ENCODE results near the gene MSRB2. TPM values are rescaled to one million over a fixed set of nuclear protein-coding genes. Genes with fewer than 3 reads are reported as not detected.

The MSRB2 gene
- total and polyA plus RNA-seq, 2 donors (not counting 1 experiment from before 2014, with no cell fraction given), result 19.0 to 33.0 TPM

GRCh38 chr10:23148214-23148613 lies 52.8 kb downstream of the MSRB2 start:
- H3K36me3 ChIP-seq (ENCODE audit: control insufficient read depth, insufficient read depth, low read length), result no peaks in the 10 kb centered on the region
- DNase-seq (ENCODE audit: low read depth in 2 of 2), result no peak
- H3K27me3 ChIP-seq (ENCODE audit: control insufficient read depth, insufficient read depth, low read length), result no peaks in the 10 kb centered on the region
- H3K4me1 ChIP-seq (ENCODE audit: control insufficient read depth, extremely low read depth, insufficient read depth, low read length), result no peaks in the 10 kb centered on the region
- no peaks in the 10 kb centered on the region for H3K9me3 ChIP-seq (ENCODE audit: control insufficient read depth, insufficient read depth, low read depth, low read length)
- no peak overlapping the region for H2AFZ ChIP-seq (ENCODE audit: low read length)
- H3K27ac ChIP-seq (ENCODE audit: insufficient read depth, low read length), result no peak overlapping the region
- H3K4me2 ChIP-seq (ENCODE audit: extremely low read depth, insufficient read depth, low read length), result no peak overlapping the region
- no peaks in the 10 kb centered on the region for H4K20me1 ChIP-seq (ENCODE audit: control insufficient read depth, extremely low read depth, insufficient read depth, low read length)
- no peaks in the 10 kb centered on the region for H3K79me2 ChIP-seq (ENCODE audit: control insufficient read depth, insufficient read depth, low read length)
- TF ChIP-seq CTCF (conservative IDR thresholded peaks at IDR 0.05 in 1 of 2, IDR thresholded peaks at IDR 0.05 in 1 of 2; ENCODE audit: low read depth in 1 of 2, low read length in 2 of 2) (no peak), EZH2 (IDR thresholded peaks at IDR 0.05; ENCODE audit: low read length, missing control alignments) (no peak)
- no peak overlapping the region for H3K4me3 ChIP-seq (replicated peaks in 1 of 4; ENCODE audit: control extremely low read depth in 1 of 4, insufficient read depth in 1 of 4, low read depth in 3 of 4, low read length in 4 of 4)
- H3K9ac ChIP-seq (ENCODE audit: insufficient read depth, low read length), result no peak overlapping the region

GRCh38 chr10:23150091-23150490 lies 54.7 kb downstream of the MSRB2 start:
- Histone ChIP-seq H3K27ac (ENCODE audit: insufficient read depth, low read length) (no peak overlapping the region), H3K9me3 (ENCODE audit: control insufficient read depth, insufficient read depth, low read depth, low read length) (no peaks in the 10 kb centered on the region), H3K79me2 (ENCODE audit: control insufficient read depth, insufficient read depth, low read length) (no peaks in the 10 kb centered on the region), H3K9ac (ENCODE audit: insufficient read depth, low read length) (no peak overlapping the region), H3K27me3 (ENCODE audit: control insufficient read depth, insufficient read depth, low read length) (no peaks in the 10 kb centered on the region), H4K20me1 (ENCODE audit: control insufficient read depth, extremely low read depth, insufficient read depth, low read length) (no peaks in the 10 kb centered on the region), H3K36me3 (ENCODE audit: control insufficient read depth, insufficient read depth, low read length) (no peaks in the 10 kb centered on the region), H3K4me1 (ENCODE audit: control insufficient read depth, extremely low read depth, insufficient read depth, low read length) (no peaks in the 10 kb centered on the region), H2AFZ (ENCODE audit: low read length) (no peak overlapping the region), H3K4me3 (replicated peaks in 1 of 4; ENCODE audit: control extremely low read depth in 1 of 4, insufficient read depth in 1 of 4, low read depth in 3 of 4, low read length in 4 of 4) (no peak overlapping the region), H3K4me2 (ENCODE audit: extremely low read depth, insufficient read depth, low read length) (no peak overlapping the region)
- no peak for DNase-seq (ENCODE audit: low read depth in 2 of 2)
- TF ChIP-seq EZH2 (IDR thresholded peaks at IDR 0.05; ENCODE audit: low read length, missing control alignments) (no peak), CTCF (conservative IDR thresholded peaks at IDR 0.05 in 1 of 2, IDR thresholded peaks at IDR 0.05 in 1 of 2; ENCODE audit: low read depth in 1 of 2, low read length in 2 of 2) (no peak)

GRCh38 chr10:23150610-23151009 lies 55.2 kb downstream of the MSRB2 start:
- H3K9ac ChIP-seq (ENCODE audit: insufficient read depth, low read length), result no peak overlapping the region
- no peaks in the 10 kb centered on the region for H3K27me3 ChIP-seq (ENCODE audit: control insufficient read depth, insufficient read depth, low read length)
- H3K9me3 ChIP-seq (ENCODE audit: control insufficient read depth, insufficient read depth, low read depth, low read length), result no peaks in the 10 kb centered on the region
- H4K20me1 ChIP-seq (ENCODE audit: control insufficient read depth, extremely low read depth, insufficient read depth, low read length), result no peaks in the 10 kb centered on the region
- TF ChIP-seq CTCF (conservative IDR thresholded peaks at IDR 0.05 in 1 of 2, IDR thresholded peaks at IDR 0.05 in 1 of 2; ENCODE audit: low read depth in 1 of 2, low read length in 2 of 2) (no peak), EZH2 (IDR thresholded peaks at IDR 0.05; ENCODE audit: low read length, missing control alignments) (no peak)
- no peak overlapping the region for H2AFZ ChIP-seq (ENCODE audit: low read length)
- no peaks in the 10 kb centered on the region for H3K79me2 ChIP-seq (ENCODE audit: control insufficient read depth, insufficient read depth, low read length)
- H3K4me2 ChIP-seq (ENCODE audit: extremely low read depth, insufficient read depth, low read length), result no peak overlapping the region
- DNase-seq (ENCODE audit: low read depth in 2 of 2), result no peak
- no peak overlapping the region for H3K27ac ChIP-seq (ENCODE audit: insufficient read depth, low read length)
- H3K36me3 ChIP-seq (ENCODE audit: control insufficient read depth, insufficient read depth, low read length), result no peaks in the 10 kb centered on the region
- H3K4me1 ChIP-seq (ENCODE audit: control insufficient read depth, extremely low read depth, insufficient read depth, low read length), result no peaks in the 10 kb centered on the region
- H3K4me3 ChIP-seq (replicated peaks in 1 of 4; ENCODE audit: control extremely low read depth in 1 of 4, insufficient read depth in 1 of 4, low read depth in 3 of 4, low read length in 4 of 4), result no peak overlapping the region

All from fibroblast of lung (primary cell).